GM03348 (cell line): ENCODE results near the gene HNF4A.
A peak's percentile ranks its signal among the peaks of the same experiment; 100 is the strongest.
"Not testable (repeated sequence)": the region's sequence is repeated elsewhere in the genome, so short reads cannot be mapped to it uniquely, and the experiment has no call there.

Experiments used
- DNase-seq: peaks from one replicate; pipeline ENCODE4 v3.0.0; 2012; ENCODE audit warnings: low spot score

HNF4A gene

GRCh38 chr20:44355498-44356352, at the start of gene HNF4A:
TSS of gene HNF4A (plus strand) at chr20:44355699. CDS start at chr20:44355805, 106 bp downstream.
- DNase-seq: no peak

GRCh38 chr20:44306927-44307326, 48.6 kb upstream of the HNF4A start:
- DNase-seq: no peak

GRCh38 chr20:44309763-44310663, 45.5 kb upstream of the HNF4A start:
- peak; percentile 81 for DNase-seq

GRCh38 chr20:44310664-44311639, 44.5 kb upstream of the HNF4A start, which contains the start of gene FITM2:
TSS of gene FITM2 (minus strand) at chr20:44311202. CDS start at chr20:44311148, 54 bp downstream.
- DNase-seq: peak; percentile 100

- DNase-seq: no peak
These were observed 40.6 kb upstream of the HNF4A start for GRCh38 chr20:44314870-44315269.

- no peak for DNase-seq
These were observed 35.6 kb upstream of the HNF4A start for GRCh38 chr20:44319839-44320422.

GRCh38 chr20:44324343-44324742, 31.2 kb upstream of the HNF4A start:
- DNase-seq: no peak

- no peak for DNase-seq
These were observed 28.9 kb upstream of the HNF4A start for GRCh38 chr20:44326391-44327159.

- DNase-seq: not testable (repeated sequence)
These were observed 27.8 kb upstream of the HNF4A start for GRCh38 chr20:44327748-44328147.

GRCh38 chr20:44328428-44328827, 27.1 kb upstream of the HNF4A start:
- no peak for DNase-seq

GRCh38 chr20:44331201-44331600, 24.3 kb upstream of the HNF4A start:
- DNase-seq: no peak

- no peak for DNase-seq
These were observed 21.2 kb upstream of the HNF4A start for GRCh38 chr20:44334306-44334705.

GRCh38 chr20:44334709-44335108, 20.8 kb upstream of the HNF4A start:
- DNase-seq: no peak

GRCh38 chr20:44335675-44336074, 19.8 kb upstream of the HNF4A start:
- DNase-seq: no peak

GRCh38 chr20:44336086-44336485, 19.4 kb upstream of the HNF4A start:
- DNase-seq: no peak

GRCh38 chr20:44336725-44337380, 18.6 kb upstream of the HNF4A start, which contains the start of gene R3HDML:
TSS of gene R3HDML (plus strand) at chr20:44337043. CDS start at chr20:44337158, 115 bp downstream.
- DNase-seq: no peak

- DNase-seq: peak; percentile 53
These were observed 13.3 kb upstream of the HNF4A start for GRCh38 chr20:44342248-44342647.

GRCh38 chr20:44343162-44343675, 12.3 kb upstream of the HNF4A start:
- DNase-seq: no peak

- DNase-seq: no peak
These were observed 10.8 kb upstream of the HNF4A start for GRCh38 chr20:44344723-44345122.
